Brain microvascular endothelial cell (primary cell): ENCODE data around the gene F5.

Experiments
- DNase-seq: peaks from one replicate; pipeline ENCODE4 v3.0.0-alpha.2; 2020
- H3K27ac ChIP-seq: fragments of 250-450 bp; sonication (Bioruptor Pico); 2 replicates; pipeline ENCODE4 v1.5.1; 2020; ENCODE audit warnings: mild to moderate bottlenecking, moderate library complexity
- H3K27me3 ChIP-seq: fragments of 250-450 bp; sonication (Bioruptor Pico); replicated peaks from 2 replicates; pipeline ENCODE4 v1.5.1; 2020; ENCODE audit warnings: mild to moderate bottlenecking
- H3K36me3 ChIP-seq: fragments of 250-450 bp; sonication (Bioruptor Pico); replicated peaks from 2 replicates; pipeline ENCODE4 v1.5.1; 2020; ENCODE audit warnings: mild to moderate bottlenecking
- H3K4me3 ChIP-seq: 2 replicates; pipeline ENCODE4 v1.5.1; 2011; ENCODE audit warnings: low read depth, mild to moderate bottlenecking, control low read depth, low read length, moderate library complexity
- in situ Hi-C: cut with HindIII; loops from 2 replicates; pipeline ENCODE4 v1.10.0; 2017; ENCODE audit warnings: low sequenced_read_pairs, low pct_ligation_motif_present
- TF ChIP-seq, protein P1 (sequence below): IDR thresholded peaks from 2 replicates; pipeline ENCODE4 v1.5.1; 2011; ENCODE audit warnings: low read depth, mild to moderate bottlenecking, moderate library complexity, low read length, control low read depth, inconsistent platforms; ENCODE audit errors: missing control alignments

The F5 gene

DNA sequence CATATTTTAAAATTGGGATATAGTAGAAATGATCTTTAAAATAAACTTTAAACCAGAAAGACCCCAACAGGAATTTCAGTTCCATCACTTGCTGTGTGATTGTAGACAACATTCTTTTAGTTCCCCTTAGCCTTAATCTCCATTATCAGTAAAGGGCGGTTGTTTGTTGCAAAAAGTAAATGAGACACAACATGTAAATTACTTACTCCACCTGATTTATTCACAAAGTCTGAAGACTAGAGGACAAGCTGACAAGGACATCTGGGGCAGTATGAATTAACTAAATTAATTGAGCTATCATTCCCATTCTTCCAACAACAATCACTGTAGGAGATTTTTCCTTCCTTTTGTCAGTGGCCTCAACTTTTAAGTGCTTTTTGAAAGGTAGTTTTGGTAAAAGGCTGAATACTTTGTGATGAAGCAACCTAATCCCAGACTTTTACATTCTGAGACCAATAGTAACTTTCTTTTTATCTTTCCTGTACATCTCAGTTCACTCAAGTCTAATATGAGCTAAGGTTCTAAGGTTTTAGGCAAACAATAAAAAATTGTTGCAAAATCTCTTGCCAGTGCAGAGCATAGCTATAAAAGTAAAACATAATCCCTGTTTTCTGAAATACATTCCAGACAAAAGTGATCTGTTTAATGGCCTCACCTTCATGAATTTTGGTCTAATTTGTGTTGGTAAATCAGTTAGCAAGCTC is 106.8 kb downstream of the F5 start:
- peaks cover 4% of the 10 kb centered on the region for H3K36me3 ChIP-seq
- H3K27me3 ChIP-seq, result no peaks in the 10 kb centered on the region
- H3K4me3 ChIP-seq, result no peak overlapping the region
- in situ Hi-C loops, result no loop called here
- TF ChIP-seq, protein P1, sequence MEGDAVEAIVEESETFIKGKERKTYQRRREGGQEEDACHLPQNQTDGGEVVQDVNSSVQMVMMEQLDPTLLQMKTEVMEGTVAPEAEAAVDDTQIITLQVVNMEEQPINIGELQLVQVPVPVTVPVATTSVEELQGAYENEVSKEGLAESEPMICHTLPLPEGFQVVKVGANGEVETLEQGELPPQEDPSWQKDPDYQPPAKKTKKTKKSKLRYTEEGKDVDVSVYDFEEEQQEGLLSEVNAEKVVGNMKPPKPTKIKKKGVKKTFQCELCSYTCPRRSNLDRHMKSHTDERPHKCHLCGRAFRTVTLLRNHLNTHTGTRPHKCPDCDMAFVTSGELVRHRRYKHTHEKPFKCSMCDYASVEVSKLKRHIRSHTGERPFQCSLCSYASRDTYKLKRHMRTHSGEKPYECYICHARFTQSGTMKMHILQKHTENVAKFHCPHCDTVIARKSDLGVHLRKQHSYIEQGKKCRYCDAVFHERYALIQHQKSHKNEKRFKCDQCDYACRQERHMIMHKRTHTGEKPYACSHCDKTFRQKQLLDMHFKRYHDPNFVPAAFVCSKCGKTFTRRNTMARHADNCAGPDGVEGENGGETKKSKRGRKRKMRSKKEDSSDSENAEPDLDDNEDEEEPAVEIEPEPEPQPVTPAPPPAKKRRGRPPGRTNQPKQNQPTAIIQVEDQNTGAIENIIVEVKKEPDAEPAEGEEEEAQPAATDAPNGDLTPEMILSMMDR, result no peak
- no peak for DNase-seq
- no peak overlapping the region for H3K27ac ChIP-seq

DNA sequence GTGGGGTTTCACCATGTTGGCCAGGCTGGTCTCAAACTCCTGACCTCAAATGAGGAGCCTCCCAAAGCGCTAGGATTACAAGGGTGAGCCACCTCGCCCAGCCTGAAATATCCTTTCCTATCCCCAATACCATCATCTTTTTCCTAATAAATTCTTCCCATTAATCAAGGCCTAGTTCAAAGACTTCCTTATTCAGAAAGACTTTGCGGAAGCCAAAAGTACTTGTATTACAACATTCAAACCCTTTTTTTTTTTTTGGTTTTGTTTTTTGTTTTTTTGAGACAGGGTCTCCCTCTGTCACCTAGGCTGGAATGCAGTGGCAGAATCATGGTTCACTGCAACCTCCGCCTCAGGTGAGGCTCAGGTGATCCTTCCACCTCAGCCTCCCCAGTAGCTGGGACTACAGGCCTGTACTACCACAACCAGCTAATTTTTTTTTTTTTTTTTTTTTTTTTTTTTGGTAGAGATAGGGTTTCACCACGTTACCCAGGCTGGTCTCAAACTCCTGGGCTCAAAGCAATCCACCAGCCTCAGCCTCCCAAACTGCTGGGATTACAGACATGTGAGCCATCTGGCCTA is 108.1 kb downstream of the F5 start:
- in situ Hi-C loops, result no loop called here
- H3K4me3 ChIP-seq, result no peak overlapping the region
- peaks cover 4% of the 10 kb centered on the region for H3K36me3 ChIP-seq
- TF ChIP-seq, protein P1, result no peak
- DNase-seq, result no peak
- H3K27me3 ChIP-seq, result no peaks in the 10 kb centered on the region
- H3K27ac ChIP-seq, result no peak overlapping the region

DNA sequence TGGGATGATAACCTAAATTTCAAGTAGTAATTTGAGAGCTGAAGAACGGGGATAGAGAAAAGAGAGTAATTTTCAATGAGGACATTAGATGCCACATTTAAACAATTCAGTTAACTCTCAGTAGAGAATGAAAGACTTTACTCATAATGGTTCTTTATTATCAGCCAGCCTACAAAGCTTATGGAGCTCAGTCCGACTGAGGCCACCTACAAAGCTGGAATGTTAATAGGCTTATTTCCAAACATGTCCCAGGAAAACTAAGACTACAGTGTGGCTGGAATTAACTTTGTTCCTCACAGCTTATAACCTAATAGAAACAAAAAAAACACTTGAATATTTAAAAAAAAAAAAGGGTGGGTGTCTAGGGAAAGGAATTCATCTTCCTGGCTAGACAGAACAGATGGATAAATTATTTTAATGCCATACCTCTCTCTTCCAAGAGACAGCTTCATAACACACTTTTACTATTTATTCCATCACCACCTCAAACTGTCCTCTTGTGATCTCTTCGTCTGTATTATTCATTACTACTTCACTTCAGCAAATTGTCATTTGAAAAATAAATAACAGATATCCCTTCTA is 110.4 kb downstream of the F5 start:
- TF ChIP-seq, protein P1, result no peak
- no peak overlapping the region for H3K4me3 ChIP-seq
- H3K36me3 ChIP-seq, result peaks cover 4% of the 10 kb centered on the region
- no peaks in the 10 kb centered on the region for H3K27me3 ChIP-seq
- in situ Hi-C loops, result no loop called here
- no peak for DNase-seq
- H3K27ac ChIP-seq, result no peak overlapping the region

DNA sequence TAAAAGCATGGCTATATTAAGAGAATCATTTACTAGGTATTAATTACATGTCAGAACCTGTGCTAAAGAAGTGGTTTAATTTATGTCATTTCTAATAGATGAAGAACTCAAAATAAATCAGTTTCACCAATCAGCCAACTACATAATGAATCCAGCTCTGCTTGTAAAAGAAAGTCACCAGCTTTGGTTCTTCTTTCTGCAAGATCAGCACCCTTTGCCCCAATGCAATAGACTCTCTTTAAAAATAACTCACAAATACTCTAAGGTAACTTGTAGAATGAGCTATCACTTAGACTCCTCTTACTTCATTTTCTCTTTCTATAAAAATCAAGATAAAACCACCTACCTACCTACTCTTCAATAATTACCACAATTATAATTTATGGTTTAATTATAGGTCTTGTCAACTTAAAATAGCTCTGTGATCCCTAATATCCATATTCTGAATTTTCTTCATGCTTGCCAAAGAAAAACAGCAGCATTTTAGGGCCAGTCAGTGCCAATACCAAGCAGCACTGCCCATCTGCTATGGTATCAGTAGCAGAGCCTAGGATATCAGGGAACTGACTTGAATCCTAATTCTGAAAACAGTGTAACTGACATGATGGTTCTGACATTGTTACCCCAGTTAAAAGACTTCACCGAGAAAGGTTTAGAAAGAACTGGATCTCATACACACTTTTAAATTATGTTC is 111.8 kb downstream of the F5 start:
- no peaks in the 10 kb centered on the region for H3K27me3 ChIP-seq
- no peak for DNase-seq
- no peak overlapping the region for H3K27ac ChIP-seq
- TF ChIP-seq, protein P1, result no peak
- peaks cover 4% of the 10 kb centered on the region for H3K36me3 ChIP-seq
- in situ Hi-C loops, result no loop called here
- no peak overlapping the region for H3K4me3 ChIP-seq

DNA sequence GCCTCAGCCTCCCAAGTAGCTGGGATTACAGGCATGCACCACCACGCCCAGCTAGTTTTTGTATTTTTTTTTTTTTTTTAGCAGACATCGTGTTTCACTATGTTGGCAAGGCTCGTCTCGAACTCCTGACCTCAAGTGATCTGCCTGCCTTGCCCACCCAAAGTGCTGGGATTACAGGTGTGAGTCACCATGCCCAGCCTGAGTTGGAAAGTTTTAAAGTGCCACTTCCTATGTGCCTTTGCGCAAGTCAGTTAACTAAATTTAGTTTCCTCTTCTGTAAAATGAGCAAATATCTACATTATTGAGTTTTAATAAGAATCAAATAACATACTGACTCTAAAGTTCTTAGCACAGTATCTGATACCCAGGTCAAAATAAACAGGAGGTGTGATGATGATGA is 112.9 kb downstream of the F5 start:
- no peak overlapping the region for H3K27ac ChIP-seq
- TF ChIP-seq, protein P1, result no peak
- DNase-seq, result no peak

More for the DNA sequence above, 112.9 kb downstream of the F5 start:
- in situ Hi-C loops, result no loop called here
- Histone ChIP-seq H3K4me3 (no peak overlapping the region), H3K27me3 (no peaks in the 10 kb centered on the region), H3K36me3 (peaks cover 4% of the 10 kb centered on the region)
